Endothelial cell (in vitro differentiated cells): ENCODE data around the gene CAPN1. TPM values are rescaled to one million over a fixed set of nuclear protein-coding genes. Genes with fewer than 3 reads are reported as not detected.

Experiments used
- DNase-seq: peaks from one replicate; pipeline ENCODE4 v3.0.0; 2021; ENCODE audit warnings: low spot score
- H3K27ac Mint-ChIP-seq: one replicate; pipeline ENCODE4 v1.8.0; 2021; ENCODE audit warnings: mixed read lengths, inconsistent platforms; ENCODE audit not compliant: unreplicated experiment
- H3K27me3 Mint-ChIP-seq: one replicate; pipeline ENCODE4 v1.8.0; 2021; ENCODE audit warnings: mild to moderate bottlenecking, moderate library complexity, mixed read lengths, inconsistent platforms; ENCODE audit not compliant: unreplicated experiment
- H3K36me3 Mint-ChIP-seq: one replicate; pipeline ENCODE4 v1.8.0; 2021; ENCODE audit warnings: mild to moderate bottlenecking, low read depth, mixed read lengths, inconsistent platforms; ENCODE audit not compliant: unreplicated experiment
- H3K4me1 Mint-ChIP-seq: one replicate; pipeline ENCODE4 v1.8.0; 2021; ENCODE audit warnings: mild to moderate bottlenecking, mixed read lengths, inconsistent platforms; ENCODE audit not compliant: unreplicated experiment
- H3K4me3 Mint-ChIP-seq: one replicate; pipeline ENCODE4 v1.8.0; 2021; ENCODE audit warnings: mild to moderate bottlenecking, mixed read lengths, inconsistent platforms; ENCODE audit not compliant: unreplicated experiment
- H3K9me3 Mint-ChIP-seq: one replicate; pipeline ENCODE4 v1.8.0; 2021; ENCODE audit warnings: mixed read lengths, inconsistent platforms; ENCODE audit not compliant: unreplicated experiment
- total RNA-seq: library from RNA; stranded (reverse); fragmentation: NEBNext Ultra II Directional; extraction: Animal tissue kit (Norgen Biotek cat#: 25700); gene quantifications from one replicate; pipeline ENCODE4 v1.2.1, GENCODE V29; 2021; ENCODE audit not compliant: unreplicated experiment
- TF ChIP-seq, protein P1 (sequence below): fragments of 200-600 bp; sonication (generic); IDR thresholded peaks from one replicate; pipeline ENCODE4 v1.5.0; 2021; ENCODE audit warnings: antibody characterized with exemption; ENCODE audit not compliant: unreplicated experiment

Gene CAPN1
- total RNA-seq, 1 donor from 2014 or later = 148 TPM

DNA sequence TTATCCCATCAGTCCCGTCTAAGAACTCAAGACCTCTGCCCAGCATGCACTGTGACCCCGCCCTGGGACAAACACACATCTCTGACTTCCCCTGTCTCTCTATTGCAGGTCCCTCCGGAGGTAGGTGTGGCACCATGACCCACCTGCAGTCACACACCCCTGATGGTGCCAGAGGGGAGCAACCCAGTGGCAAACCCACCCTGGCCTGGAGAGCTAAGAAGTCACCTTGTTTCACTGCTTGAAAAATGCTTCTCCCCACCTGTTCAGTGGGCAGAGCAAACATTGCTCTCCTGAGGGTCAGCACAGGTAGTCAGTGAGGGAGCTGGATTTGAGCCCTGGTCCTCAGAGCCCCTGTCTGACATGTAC is 23.9 kb downstream of the CAPN1 start:
- TF ChIP-seq, protein P1, sequence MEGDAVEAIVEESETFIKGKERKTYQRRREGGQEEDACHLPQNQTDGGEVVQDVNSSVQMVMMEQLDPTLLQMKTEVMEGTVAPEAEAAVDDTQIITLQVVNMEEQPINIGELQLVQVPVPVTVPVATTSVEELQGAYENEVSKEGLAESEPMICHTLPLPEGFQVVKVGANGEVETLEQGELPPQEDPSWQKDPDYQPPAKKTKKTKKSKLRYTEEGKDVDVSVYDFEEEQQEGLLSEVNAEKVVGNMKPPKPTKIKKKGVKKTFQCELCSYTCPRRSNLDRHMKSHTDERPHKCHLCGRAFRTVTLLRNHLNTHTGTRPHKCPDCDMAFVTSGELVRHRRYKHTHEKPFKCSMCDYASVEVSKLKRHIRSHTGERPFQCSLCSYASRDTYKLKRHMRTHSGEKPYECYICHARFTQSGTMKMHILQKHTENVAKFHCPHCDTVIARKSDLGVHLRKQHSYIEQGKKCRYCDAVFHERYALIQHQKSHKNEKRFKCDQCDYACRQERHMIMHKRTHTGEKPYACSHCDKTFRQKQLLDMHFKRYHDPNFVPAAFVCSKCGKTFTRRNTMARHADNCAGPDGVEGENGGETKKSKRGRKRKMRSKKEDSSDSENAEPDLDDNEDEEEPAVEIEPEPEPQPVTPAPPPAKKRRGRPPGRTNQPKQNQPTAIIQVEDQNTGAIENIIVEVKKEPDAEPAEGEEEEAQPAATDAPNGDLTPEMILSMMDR = no peak
- Mint-ChIP-seq H3K4me3 (no peak overlapping the region), H3K36me3 (peaks cover 24% of the 10 kb centered on the region), H3K9me3 (no peaks in the 10 kb centered on the region), H3K4me1 (peaks cover 4% of the 10 kb centered on the region), H3K27ac (peak overlapping the region; percentile 9), H3K27me3 (peaks cover 6% of the 10 kb centered on the region)
- DNase-seq = no peak

- H3K27ac Mint-ChIP-seq = no peak overlapping the region
- H3K4me3 Mint-ChIP-seq = no peak overlapping the region
Observed at GRCh38 chr11:65206441-65206841, 24.7 kb downstream of the CAPN1 start.

GRCh38 chr11:65206901-65207300 is 25.2 kb downstream of the CAPN1 start:
- Mint-ChIP-seq H3K4me3 (no peak overlapping the region), H3K27ac (peak overlapping the region; percentile 24), H3K36me3 (peaks cover 26% of the 10 kb centered on the region), H3K4me1 (peaks cover 4% of the 10 kb centered on the region), H3K9me3 (no peaks in the 10 kb centered on the region), H3K27me3 (peaks cover 8% of the 10 kb centered on the region)
- no peak for DNase-seq
- TF ChIP-seq, protein P1 = no peak

More at GRCh38 chr11:65206441-65206841, 24.7 kb downstream of the CAPN1 start:
- TF ChIP-seq, protein P1 = no peak
- Mint-ChIP-seq H3K36me3 (peaks cover 26% of the 10 kb centered on the region), H3K9me3 (no peaks in the 10 kb centered on the region), H3K4me1 (peaks cover 4% of the 10 kb centered on the region), H3K27me3 (peaks cover 8% of the 10 kb centered on the region)
- no peak for DNase-seq

DNA sequence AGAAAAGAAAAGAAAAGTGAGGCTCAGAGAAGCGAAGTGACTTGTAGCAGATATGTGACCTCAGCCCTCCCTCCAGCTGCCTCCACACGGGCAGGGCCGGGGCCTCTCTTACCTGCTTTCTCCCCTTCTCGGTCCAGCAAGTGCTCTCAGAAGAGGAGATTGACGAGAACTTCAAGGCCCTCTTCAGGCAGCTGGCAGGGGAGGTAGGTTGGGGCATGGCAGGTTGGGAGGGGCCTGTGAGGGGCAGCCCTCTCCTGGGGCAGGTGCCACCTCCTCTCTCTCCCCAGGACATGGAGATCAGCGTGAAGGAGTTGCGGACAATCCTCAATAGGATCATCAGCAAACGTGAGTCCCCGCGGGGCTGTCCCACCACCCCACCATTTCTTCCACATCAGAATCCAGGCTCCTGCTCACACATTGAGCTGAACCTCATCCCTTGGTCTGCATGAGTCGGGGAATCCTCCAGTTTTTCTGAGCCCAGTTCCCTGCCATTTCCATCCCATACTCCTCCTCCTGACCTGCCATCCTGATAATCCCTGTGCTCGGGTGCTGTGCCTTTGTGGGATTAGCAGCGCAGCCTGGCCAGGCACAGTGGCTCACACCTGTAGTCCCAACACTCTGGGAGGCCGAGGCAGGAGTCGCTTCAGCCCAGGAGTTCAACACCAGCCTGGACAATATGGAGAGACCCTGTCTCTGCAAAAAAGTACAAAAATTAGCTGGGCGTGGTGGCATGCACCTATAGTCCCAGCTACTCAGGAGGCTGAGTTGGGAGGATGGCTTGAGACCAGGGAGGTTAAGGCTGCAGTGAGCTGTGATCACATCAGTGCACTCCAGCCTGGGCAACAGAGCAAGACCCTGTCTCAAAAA is 26.4 kb downstream of the CAPN1 start:
- Mint-ChIP-seq H3K27ac (no peak overlapping the region), H3K4me1 (peaks cover 10% of the 10 kb centered on the region), H3K36me3 (peaks cover 26% of the 10 kb centered on the region), H3K27me3 (peaks cover 8% of the 10 kb centered on the region), H3K4me3 (no peak overlapping the region), H3K9me3 (no peaks in the 10 kb centered on the region)
- TF ChIP-seq, protein P1 = no peak
- no peak for DNase-seq
